GM23338 (cell line): ENCODE results near the gene ECT2. TPM values are rescaled to one million over a fixed set of nuclear protein-coding genes. Genes with fewer than 3 reads are reported as not detected.

Experiments used
- ATAC-seq: fragments of 200-7000 bp; cut with Tn5 transposase; 3 replicates; pipeline ENCODE4 v1.9.1; 2020
- DNase-seq: peaks from one replicate; pipeline ENCODE4 v3.0.0-alpha.2; 2015; ENCODE audit warnings: low spot score
- H2AFZ ChIP-seq: fragments of 200-600 bp; sonication (generic); 2 replicates; pipeline ENCODE4 v1.8.0; 2016; ENCODE audit warnings: antibody characterized with exemption, mild to moderate bottlenecking, moderate library complexity
- H3F3A ChIP-seq: fragments of 200-600 bp; sonication (generic); replicated peaks from 2 replicates; pipeline ENCODE4 v1.8.0; 2017; ENCODE audit warnings: antibody characterized with exemption, mixed run types, low read depth
- H3K27ac ChIP-seq: fragments of 200-600 bp; sonication (generic); 2 replicates; pipeline ENCODE4 v1.6.1; 2016; ENCODE audit warnings: low read depth
- H3K27me3 ChIP-seq: fragments of 200-600 bp; sonication (generic); 2 replicates; pipeline ENCODE4 v1.8.0; 2016; ENCODE audit warnings: mild to moderate bottlenecking, mixed run types, moderate library complexity; ENCODE audit not compliant: insufficient read depth
- H3K36me3 ChIP-seq: fragments of 200-600 bp; sonication (generic); 2 replicates; pipeline ENCODE4 v1.8.0; 2016; ENCODE audit warnings: mild to moderate bottlenecking; ENCODE audit not compliant: insufficient read depth
- H3K4me1 ChIP-seq: fragments of 200-600 bp; sonication (generic); 2 replicates; pipeline ENCODE4 v1.8.0; 2016; ENCODE audit warnings: mild to moderate bottlenecking, moderate library complexity; ENCODE audit not compliant: insufficient read depth
- H3K4me2 ChIP-seq: fragments of 200-600 bp; sonication (generic); 2 replicates; pipeline ENCODE4 v1.7.1; 2017; ENCODE audit warnings: mixed run types
- H3K4me3 ChIP-seq: fragments of 200-600 bp; sonication (generic); 2 replicates; pipeline ENCODE4 v1.6.1; 2016; ENCODE audit warnings: mixed run types
- H3K79me2 ChIP-seq: fragments of 200-600 bp; sonication (generic); replicated peaks from 2 replicates; pipeline ENCODE4 v1.8.0; 2017; ENCODE audit warnings: mild to moderate bottlenecking; ENCODE audit not compliant: insufficient read depth
- H3K9me2 ChIP-seq: fragments of 200-600 bp; sonication (generic); 2 replicates; pipeline ENCODE4 v1.8.0; 2017; ENCODE audit not compliant: insufficient read depth
- H4K20me1 ChIP-seq: fragments of 200-600 bp; sonication (generic); replicated peaks from 2 replicates; pipeline ENCODE4 v1.8.0; 2017; ENCODE audit warnings: mild to moderate bottlenecking; ENCODE audit not compliant: insufficient read depth
- H3K27ac Mint-ChIP-seq: 2 replicates; pipeline ENCODE4 v1.8.0; 2020; ENCODE audit warnings: inconsistent platforms, mild to moderate bottlenecking, moderate library complexity, mixed read lengths
- H3K27me3 Mint-ChIP-seq: 3 replicates; pipeline ENCODE4 v1.8.0; 2022; ENCODE audit warnings: low read depth, mild to moderate bottlenecking, moderate library complexity, mixed read lengths, inconsistent platforms; ENCODE audit not compliant: insufficient read depth, poor library complexity
- H3K36me3 Mint-ChIP-seq: 3 replicates; pipeline ENCODE4 v1.8.0; 2021; ENCODE audit warnings: low read depth, mild to moderate bottlenecking, inconsistent platforms, moderate library complexity, mixed read lengths
- H3K4me1 Mint-ChIP-seq: 3 replicates; pipeline ENCODE4 v1.8.0; 2020; ENCODE audit warnings: mild to moderate bottlenecking, inconsistent platforms, mixed read lengths
- H3K4me3 Mint-ChIP-seq: 3 replicates; pipeline ENCODE4 v1.8.0; 2021; ENCODE audit warnings: moderate library complexity, mild to moderate bottlenecking, inconsistent platforms, mixed read lengths
- H3K9me3 Mint-ChIP-seq: 3 replicates; pipeline ENCODE4 v1.8.0; 2020; ENCODE audit warnings: moderate library complexity, mild to moderate bottlenecking, inconsistent platforms, mixed read lengths
- CREB1 ChIP-seq: fragments of 250-450 bp; sonication (Bioruptor Pico); IDR thresholded peaks from 2 replicates; pipeline ENCODE4 v1.5.0; 2020; ENCODE audit warnings: low read depth, mild to moderate bottlenecking, moderate library complexity
- CTCF ChIP-seq, 2 experiments: fragments of 200-600 bp in 1 of 2; sonication (generic) in 1 of 2; conservative IDR thresholded peaks; 2 replicates each; pipeline versions ENCODE4 v1.5.1 to v1.6.1; 2016 to 2017; ENCODE audit warnings: antibody characterized with exemption in 2 of 2, low read depth in 2 of 2, mild to moderate bottlenecking in 2 of 2, moderate library complexity in 1 of 2
- ETS1 ChIP-seq: IDR thresholded peaks from 2 replicates; pipeline ENCODE4 v1.6.1; 2016; ENCODE audit warnings: antibody characterized with exemption
- EZH2 ChIP-seq: fragments of 200-600 bp; sonication (generic); IDR thresholded peaks from one replicate; pipeline ENCODE4 v1.8.0; 2017; ENCODE audit warnings: antibody characterized with exemption, mild to moderate bottlenecking, low read depth; ENCODE audit not compliant: unreplicated experiment
- EZH2phosphoT487 ChIP-seq: fragments of 200-600 bp; sonication (generic); IDR thresholded peaks from one replicate; pipeline ENCODE4 v1.8.1; 2018; ENCODE audit warnings: antibody characterized with exemption; ENCODE audit not compliant: unreplicated experiment
- JUNB ChIP-seq: IDR thresholded peaks from one replicate; pipeline ENCODE4 v1.6.1; 2016; ENCODE audit warnings: antibody characterized with exemption; ENCODE audit not compliant: unreplicated experiment
- NANOG ChIP-seq: IDR thresholded peaks from 2 replicates; pipeline ENCODE4 v1.6.1; 2016; ENCODE audit warnings: antibody characterized with exemption, borderline replicate concordance
- POLR2AphosphoS5 ChIP-seq: IDR thresholded peaks from 2 replicates; pipeline ENCODE4 v1.6.1; 2016; ENCODE audit warnings: antibody characterized with exemption, low read depth
- REST ChIP-seq: IDR thresholded peaks from one replicate; pipeline ENCODE4 v1.6.1; 2018; ENCODE audit warnings: antibody characterized with exemption; ENCODE audit not compliant: unreplicated experiment
- STAT1 ChIP-seq: IDR thresholded peaks from one replicate; pipeline ENCODE4 v1.6.1; 2016; ENCODE audit warnings: antibody characterized with exemption; ENCODE audit not compliant: unreplicated experiment
- ZNF114 ChIP-seq: fragments of 250-450 bp; sonication (Bioruptor Pico); IDR thresholded peaks from 2 replicates; pipeline ENCODE4 v1.5.0; 2020; ENCODE audit warnings: mild to moderate bottlenecking, moderate library complexity
- ZNF331 ChIP-seq: fragments of 250-450 bp; sonication (Bioruptor Pico); IDR thresholded peaks from 2 replicates; pipeline ENCODE4 v1.5.0; 2020; ENCODE audit warnings: low read depth, mild to moderate bottlenecking, moderate library complexity
- ZNF462 ChIP-seq: fragments of 250-450 bp; sonication (Bioruptor Pico); IDR thresholded peaks from 2 replicates; pipeline ENCODE4 v1.5.0; 2020; ENCODE audit warnings: mild to moderate bottlenecking, moderate library complexity
- polyA plus RNA-seq: library from polyadenylated mRNA; unstranded; fragments of >200 nt; fragmentation: Nextera tagmentation; extraction: Ambion mirVana; gene quantifications from 2 replicates; pipeline ENCODE4 v1.2.1, GENCODE V29; 2016
- total RNA-seq: library from RNA; depleted of rRNA; stranded (reverse); fragments of >200 nt; shearing (Covaris generic); gene quantifications from 2 replicates; pipeline ENCODE4 v1.2.3, GENCODE V29; 2014

ECT2 gene
- total and polyA plus RNA-seq, 2 experiments from 2014 or later = 102 to 111 TPM

GRCh38 chr3:172726380-172726779 lies 24.1 kb upstream of the ECT2 start:
- H4K20me1 ChIP-seq = no peaks in the 10 kb centered on the region
- H3K27ac ChIP-seq = no peak overlapping the region
- H3K27ac Mint-ChIP-seq = no peak overlapping the region
- no peaks in the 10 kb centered on the region for H3K79me2 ChIP-seq
- DNase-seq (no peak), ATAC-seq (no peak)
- peaks cover 8% of the 10 kb centered on the region; the same call in 1 of the 3 replicates for H3K9me3 Mint-ChIP-seq
- no peaks in the 10 kb centered on the region for H3F3A ChIP-seq
- H3K4me3 Mint-ChIP-seq = no peak overlapping the region
- no peak for TF ChIP-seq CREB1 (CRISPR knock-in tag)
- no peak for TF ChIP-seq EZH2
- no peak for TF ChIP-seq REST
- TF ChIP-seq NANOG = no peak
- TF ChIP-seq ZNF114 = no peak
- TF ChIP-seq CTCF (conservative IDR thresholded peaks at IDR 0.05; ENCODE audit: low read depth in 2 of 2) = no peak
- no peak for TF ChIP-seq ZNF331 (CRISPR knock-in tag)
- no peak for TF ChIP-seq ETS1
- no peak for TF ChIP-seq JUNB
- TF ChIP-seq EZH2phosphoT487 = no peak
- no peak for TF ChIP-seq POLR2AphosphoS5
- TF ChIP-seq ZNF462 (CRISPR knock-in tag) = no peak
- TF ChIP-seq STAT1 = no peak
- no peak overlapping the region for H3K4me3 ChIP-seq
- H3K36me3 Mint-ChIP-seq = no peaks in the 10 kb centered on the region
- H2AFZ ChIP-seq = no peak overlapping the region
- no peaks in the 10 kb centered on the region for H3K27me3 Mint-ChIP-seq
- H3K4me1 Mint-ChIP-seq = no peaks in the 10 kb centered on the region
- no peaks in the 10 kb centered on the region for H3K9me2 ChIP-seq
- no peak overlapping the region for H3K4me2 ChIP-seq
- no peaks in the 10 kb centered on the region for H3K27me3 ChIP-seq
- no peaks in the 10 kb centered on the region for H3K4me1 ChIP-seq
- no peaks in the 10 kb centered on the region; the same call in 1 of the 2 replicates for H3K36me3 ChIP-seq
